NCI-H2029 (cell line): ENCODE data around the gene SYNGAP1.

Source experiments
- DNase-seq: peaks from one replicate; lab custom pipeline; 2025; lab: John Stamatoyannopoulos, UW

SYNGAP1 gene

DNA sequence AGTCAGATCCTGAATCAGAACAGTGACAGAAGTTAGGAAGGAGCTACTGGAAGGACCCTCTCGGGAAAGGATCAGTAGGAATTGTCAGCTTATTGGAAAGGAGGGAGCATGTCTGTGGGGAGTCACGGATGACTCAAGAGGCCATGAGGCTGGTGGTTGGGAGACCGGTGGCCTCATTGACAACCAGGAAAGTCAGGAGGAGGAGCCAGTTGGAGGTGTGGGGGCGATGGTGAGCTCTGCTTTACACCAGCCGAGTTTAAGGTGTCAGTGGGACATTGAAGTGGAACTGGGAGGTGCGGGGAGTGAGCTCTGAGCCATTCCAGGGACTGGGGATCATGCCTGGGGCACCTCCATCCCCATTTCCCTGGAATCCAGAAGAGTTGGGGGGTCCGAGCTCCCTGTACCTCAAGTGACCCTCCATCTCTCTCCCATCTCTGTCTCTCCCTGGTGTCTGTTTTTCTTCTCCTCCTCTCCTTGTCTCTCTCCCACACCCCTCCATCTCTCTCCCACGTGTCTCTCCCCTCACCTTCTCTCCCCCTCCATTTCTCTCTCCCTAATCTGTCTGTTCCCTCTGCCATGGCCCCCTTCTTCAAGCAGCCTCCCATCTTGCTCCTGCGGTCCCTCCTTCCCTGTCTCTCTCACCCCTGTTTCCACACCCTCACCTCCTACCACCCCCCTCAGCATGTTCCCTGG, 20.2 kb downstream of the SYNGAP1 start:
- DNase-seq, result no peak

- DNase-seq, result no peak
Observed at GRCh38 chr6:33440649-33441309, 20.9 kb downstream of the SYNGAP1 start.

GRCh38 chr6:33441457-33441856, 21.6 kb downstream of the SYNGAP1 start:
- no peak for DNase-seq

- DNase-seq, result no peak
Observed at GRCh38 chr6:33442283-33442682, 22.4 kb downstream of the SYNGAP1 start.

- DNase-seq, result no peak
Observed at GRCh38 chr6:33443025-33443424, 23.2 kb downstream of the SYNGAP1 start.

DNA sequence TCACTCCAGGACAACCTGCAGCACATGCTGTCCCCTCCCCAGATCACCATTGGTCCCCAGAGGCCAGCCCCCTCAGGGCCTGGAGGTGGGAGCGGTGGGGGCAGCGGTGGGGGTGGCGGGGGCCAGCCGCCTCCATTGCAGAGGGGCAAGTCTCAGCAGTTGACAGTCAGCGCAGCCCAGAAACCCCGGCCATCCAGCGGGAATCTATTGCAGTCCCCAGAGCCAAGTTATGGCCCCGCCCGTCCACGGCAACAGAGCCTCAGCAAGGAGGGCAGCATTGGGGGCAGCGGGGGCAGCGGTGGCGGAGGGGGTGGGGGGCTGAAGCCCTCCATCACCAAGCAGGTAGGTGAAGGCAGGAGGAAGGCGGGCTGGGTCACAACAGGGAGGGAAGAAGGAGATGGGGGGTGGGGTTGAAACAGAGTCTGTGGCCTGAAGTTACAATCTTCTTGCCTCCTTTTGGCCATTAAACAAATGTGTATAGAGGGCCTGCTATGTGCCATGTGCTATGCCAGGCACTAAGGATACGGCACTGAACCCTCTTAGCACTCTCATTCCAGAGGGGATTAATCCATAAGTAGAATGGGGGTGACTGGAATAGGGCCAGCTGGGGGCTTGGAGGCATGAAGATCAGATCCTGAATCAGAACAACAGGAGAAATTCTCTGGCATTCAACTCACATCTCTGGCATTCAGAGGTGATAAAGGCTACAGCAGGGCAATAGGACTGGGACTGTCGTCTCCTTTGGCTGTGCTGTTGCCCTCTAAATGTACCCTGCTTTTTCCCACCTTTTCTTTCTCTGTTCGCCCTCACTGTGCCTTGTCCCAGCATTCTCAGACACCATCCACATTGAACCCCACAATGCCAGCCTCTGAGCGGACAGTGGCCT, 24.0 kb downstream of the SYNGAP1 start:
- no peak for DNase-seq

GRCh38 chr6:33445119-33445603, 25.3 kb downstream of the SYNGAP1 start:
- no peak for DNase-seq

GRCh38 chr6:33446356-33446755, 26.5 kb downstream of the SYNGAP1 start:
- DNase-seq, result no peak

DNA sequence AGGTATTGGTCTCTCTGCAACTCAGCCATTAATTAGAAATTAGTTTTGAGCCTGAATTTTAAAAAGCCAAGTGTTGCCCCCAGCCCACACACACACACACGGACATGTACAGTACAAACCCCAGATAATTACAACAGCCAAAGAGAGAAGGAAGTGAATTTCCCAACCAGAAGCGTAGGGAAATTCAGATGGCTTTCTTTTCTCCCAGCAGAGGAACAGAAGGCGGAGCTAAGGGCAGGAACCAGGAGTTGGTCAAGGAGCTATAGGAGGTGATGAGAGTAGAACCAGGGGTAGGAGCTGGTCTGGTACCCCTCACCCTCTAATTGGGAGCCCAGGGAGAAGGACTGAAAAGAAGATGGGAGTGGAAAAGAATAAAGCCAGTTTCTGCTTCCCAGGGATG, 30.6 kb downstream of the SYNGAP1 start:
- no peak for DNase-seq

- no peak for DNase-seq
Observed at GRCh38 chr6:33451606-33452005, 31.7 kb downstream of the SYNGAP1 start.

- no peak for DNase-seq
Observed at GRCh38 chr6:33452496-33452895, 32.6 kb downstream of the SYNGAP1 start.

GRCh38 chr6:33453393-33454008, 33.6 kb downstream of the SYNGAP1 start:
- DNase-seq, result no peak

GRCh38 chr6:33454009-33454946, 34.4 kb downstream of the SYNGAP1 start, which contains the start of gene ZBTB9:
Gene ZBTB9, plus strand, starts transcription at chr6:33454576. Its CDS starts 525 bp downstream, at chr6:33455101.
- peak; percentile 94 for DNase-seq

DNA sequence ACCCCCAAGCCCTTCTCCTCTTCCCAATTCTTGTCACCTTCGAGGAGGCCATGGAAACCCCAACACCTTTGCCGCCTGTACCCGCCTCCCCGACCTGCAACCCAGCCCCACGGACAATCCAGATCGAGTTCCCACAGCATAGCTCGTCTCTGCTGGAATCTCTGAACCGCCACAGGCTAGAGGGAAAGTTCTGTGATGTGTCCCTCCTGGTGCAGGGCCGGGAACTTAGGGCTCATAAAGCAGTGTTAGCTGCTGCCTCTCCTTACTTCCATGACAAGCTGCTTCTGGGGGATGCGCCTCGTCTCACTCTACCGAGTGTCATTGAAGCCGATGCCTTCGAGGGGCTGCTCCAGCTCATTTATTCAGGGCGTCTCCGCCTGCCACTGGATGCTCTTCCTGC, 35.2 kb downstream of the SYNGAP1 start:
- DNase-seq, result no peak

DNA sequence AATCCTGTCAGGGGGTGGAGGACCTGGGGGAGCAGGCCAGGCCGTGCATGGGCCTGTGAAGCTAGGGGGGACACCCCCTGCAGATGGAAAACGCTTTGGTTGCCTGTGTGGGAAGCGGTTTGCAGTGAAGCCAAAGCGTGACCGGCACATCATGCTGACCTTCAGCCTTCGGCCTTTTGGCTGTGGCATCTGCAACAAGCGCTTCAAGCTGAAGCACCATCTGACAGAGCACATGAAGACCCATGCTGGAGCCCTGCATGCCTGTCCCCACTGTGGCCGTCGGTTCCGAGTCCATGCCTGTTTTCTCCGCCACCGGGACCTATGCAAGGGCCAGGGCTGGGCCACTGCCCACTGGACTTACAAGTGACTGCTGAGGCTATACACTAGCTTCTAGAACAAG, 36.3 kb downstream of the SYNGAP1 start:
- no peak for DNase-seq

DNA sequence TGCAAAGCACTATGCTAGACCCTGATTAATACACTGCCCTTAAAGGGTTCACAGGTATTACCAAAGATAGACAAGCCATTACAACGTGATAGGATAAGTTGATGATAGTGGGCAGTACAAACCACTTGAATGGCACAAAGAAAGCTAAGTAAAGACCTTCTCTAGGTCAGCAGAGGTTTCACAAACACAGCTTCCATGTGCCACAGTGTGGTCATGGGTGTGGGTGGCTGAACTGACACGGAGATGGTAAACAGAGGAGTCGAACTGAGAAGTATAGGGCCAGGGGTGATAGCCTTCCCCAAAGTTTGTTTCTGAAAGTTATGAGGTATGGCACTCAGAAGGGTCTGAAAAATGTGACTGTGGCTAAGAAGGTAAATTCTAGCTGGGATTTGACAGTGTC, 38.8 kb downstream of the SYNGAP1 start:
- no peak for DNase-seq

GRCh38 chr6:33459226-33459625, 39.4 kb downstream of the SYNGAP1 start:
- no peak for DNase-seq

- DNase-seq, result no peak
Observed at GRCh38 chr6:33466075-33466735, 46.3 kb downstream of the SYNGAP1 start.

DNA sequence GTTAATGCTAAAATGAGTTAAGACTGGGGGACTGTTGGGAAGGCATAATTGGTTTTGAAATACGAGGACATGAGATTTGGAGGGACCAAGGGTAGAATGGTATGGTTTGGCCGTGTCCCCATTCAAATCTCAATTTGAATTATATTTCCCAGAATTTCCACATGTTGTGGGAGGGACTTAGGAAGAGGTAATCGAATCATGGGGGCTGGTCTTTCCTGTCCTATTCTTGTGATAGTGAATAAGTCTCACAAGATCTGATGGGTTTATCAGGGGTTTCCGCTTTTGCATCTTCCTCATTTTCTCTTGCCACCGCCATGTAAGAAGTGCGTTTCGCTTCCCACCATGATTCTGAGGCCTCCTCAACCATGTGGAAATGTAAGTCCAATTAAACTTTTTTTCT, 47.2 kb downstream of the SYNGAP1 start:
- DNase-seq, result no peak

DNA sequence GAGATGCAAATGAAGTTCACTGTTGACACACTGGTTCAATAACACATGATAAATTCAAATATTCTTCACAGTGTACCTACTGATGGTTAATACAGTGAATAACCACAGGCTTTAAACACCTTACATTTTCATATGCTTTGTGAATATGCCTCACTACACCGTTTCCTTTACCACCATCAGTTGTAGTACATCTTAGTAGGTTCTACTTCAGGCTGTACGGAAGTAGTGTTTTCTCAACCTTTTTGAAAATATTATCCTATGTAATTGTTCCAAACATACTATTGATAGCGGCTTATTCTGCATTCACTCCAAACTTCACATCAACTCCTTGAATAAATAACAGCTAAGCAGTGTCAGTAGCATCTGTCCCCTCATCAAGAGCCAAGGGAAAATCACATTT, 49.8 kb downstream of the SYNGAP1 start:
- no peak for DNase-seq
